ENCODE measurements around the gene ST6GALNAC4.
"Not testable (repeated sequence)": the region's sequence is repeated elsewhere in the genome, so short reads cannot be mapped to it uniquely, and the experiment has no call there.

ST6GALNAC4 gene

DNA sequence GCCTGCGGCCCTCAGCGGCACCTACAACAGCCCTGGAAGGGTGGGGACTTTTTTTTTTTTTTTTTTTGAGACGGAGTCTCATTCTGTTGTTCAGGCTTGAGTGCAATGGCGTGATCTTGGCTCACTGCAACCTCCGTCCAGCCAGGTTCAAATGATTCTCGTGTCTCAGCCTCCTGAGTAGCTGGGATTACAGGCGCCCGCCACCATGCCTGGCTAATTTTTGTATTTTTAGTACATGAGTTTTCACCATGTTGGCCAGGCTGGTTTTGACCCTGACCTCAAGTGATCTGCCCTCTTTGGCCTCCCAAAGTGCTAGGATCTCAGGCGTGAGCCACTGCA, 46.7 kb downstream of the ST6GALNAC4 start:
- not testable (repeated sequence) for DNase-seq (ENCODE audit: low read depth in 2 of 2)

GRCh38 chr9:127869310-127870152, 47.3 kb downstream of the ST6GALNAC4 start:
- DNase-seq (ENCODE audit: low read depth in 2 of 2) = peak; percentile 27 to 33

DNA sequence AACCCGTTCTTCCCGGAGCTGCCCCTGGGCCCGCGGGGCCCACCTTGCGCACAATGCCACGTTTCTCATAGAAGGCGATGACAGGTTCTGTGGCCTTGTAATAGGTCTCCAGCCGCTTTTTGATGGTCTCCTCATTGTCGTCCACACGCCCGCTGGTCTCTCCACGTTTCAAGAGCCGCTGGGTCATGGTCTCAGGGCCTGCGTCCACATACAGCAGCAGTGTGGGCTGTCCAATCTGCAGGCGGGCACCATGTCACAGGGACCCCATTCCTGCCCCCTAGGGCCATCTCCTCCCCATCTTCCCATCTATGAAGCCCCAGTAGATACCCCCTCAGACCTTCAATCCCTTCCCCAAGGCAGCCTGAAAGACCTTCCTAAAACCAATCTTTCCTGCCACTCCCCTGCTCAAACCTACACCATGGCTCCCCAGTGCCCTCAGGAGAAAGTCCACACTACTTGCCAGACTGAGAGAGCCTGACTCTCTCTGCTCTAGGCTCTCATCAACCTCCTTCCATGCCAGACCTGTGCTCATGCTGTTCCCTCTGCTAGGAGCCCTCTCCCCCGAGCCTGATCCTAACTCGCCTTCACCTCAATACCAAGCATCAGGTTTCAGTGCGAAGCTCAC, 48.5 kb downstream of the ST6GALNAC4 start:
- DNase-seq (ENCODE audit: low read depth in 2 of 2) = no peak

DNA sequence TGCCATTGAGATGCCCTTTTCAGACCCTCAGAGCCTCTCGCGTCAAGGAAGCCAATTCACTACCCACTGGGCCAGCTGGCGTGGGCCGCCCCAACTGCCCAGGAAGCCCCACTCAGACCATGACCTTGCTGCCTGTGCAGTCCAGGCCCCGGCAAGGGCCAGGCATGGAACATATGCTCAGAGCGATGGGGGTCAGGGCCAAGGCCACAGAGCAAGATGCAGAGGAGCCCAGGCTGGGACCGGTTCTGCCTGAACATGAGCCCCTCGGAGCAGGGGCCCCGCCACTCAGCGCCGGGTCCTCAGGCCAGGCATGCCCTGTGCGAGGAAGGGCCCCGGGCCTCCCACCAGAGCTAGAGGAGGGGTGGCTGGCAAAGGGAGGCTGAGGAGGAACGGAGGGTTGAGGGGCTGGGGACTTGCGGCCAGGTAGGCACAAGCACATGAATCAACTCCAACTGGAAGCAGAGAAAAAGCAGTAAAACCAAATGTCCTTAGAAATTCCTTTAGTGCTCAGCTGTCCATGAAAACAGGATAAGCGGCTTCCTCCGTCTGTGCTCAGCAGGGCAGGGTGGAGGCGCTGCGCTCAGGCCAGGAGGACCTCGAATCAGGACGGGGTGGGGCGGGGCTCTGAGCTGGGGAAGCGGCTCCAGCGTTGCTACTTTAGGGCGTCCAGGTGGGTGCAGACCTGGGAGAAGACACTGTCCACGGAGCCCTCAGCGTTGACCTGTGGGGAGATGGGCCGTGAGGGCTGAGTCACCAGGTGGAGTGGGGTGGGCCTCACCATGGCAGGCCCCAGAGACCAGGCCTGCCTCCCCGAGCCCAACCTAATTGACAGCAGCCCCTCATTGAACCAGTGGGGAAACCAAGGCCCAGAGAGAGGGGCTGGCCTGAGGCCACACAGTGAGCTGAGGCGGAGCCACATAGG, 49.2 kb downstream of the ST6GALNAC4 start:
- DNase-seq (ENCODE audit: low read depth in 2 of 2) = no peak

DNA sequence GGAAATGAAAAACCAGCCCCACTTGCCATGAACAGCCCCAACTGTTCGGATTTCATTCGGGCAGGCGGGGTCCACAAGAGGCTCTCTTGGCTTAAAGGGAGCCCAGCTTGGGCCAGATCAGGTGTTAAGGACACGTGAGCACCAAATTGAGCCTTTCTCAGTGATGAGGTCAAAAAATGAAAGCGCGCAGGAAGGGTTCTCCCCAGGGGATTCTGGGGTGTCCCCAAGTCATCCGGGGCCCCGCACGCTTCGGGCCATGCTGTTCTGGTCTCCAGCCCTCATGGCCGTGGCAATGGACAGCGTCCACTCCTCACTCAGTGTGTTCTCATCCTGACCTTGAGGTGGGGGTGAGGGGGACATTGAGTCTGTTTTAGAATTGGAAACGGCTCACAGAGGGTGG, 50.3 kb downstream of the ST6GALNAC4 start:
- no peak for DNase-seq (ENCODE audit: low read depth in 2 of 2)

GRCh38 chr9:127865645-127866464, 51.0 kb downstream of the ST6GALNAC4 start:
- DNase-seq (ENCODE audit: low read depth in 2 of 2) = no peak

DNA sequence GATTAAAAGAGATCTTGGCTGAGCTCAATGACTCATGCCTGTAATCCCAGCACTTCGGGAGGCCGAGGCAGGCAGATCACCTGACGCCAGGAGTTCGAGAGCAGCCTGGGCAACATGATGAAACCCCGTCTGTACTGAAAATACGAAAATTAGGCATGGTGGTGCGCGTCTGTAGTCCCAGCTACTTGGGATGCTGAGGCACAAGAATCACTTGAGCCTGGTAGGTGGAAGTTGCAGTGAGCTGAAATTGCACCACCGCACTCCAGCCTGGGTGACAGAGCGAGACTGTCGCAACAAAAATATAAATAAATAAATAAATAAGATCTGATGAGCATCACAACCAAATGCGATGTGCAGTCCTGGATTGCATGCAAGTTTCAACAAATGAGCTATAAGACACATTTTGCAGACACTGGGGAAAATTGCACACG, 53.6 kb downstream of the ST6GALNAC4 start:
- DNase-seq (ENCODE audit: low read depth in 2 of 2) = no peak

GRCh38 chr9:127862075-127863011, 54.5 kb downstream of the ST6GALNAC4 start:
- no peak for DNase-seq (ENCODE audit: low read depth in 2 of 2)

DNA sequence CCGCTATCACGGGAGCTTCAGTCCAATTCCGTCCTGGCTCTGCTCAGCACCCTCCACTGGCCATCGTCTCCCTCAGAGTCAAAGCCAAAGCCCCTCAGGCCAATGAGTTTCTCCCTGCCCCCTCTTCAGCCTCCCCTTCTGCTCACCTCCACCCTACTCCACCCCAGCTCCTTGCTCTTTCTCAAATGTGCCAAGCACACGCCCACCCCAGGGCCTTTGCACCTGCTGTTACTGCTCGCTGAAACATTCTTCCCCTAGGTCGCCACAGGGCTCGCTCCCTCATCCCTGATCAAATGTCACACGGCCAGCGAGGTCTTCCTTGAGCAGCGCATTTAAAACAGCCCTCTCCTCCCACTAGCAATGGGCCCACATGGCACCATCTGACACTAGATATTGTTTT, 56.1 kb downstream of the ST6GALNAC4 start:
- DNase-seq (ENCODE audit: low read depth in 2 of 2) = no peak

DNA sequence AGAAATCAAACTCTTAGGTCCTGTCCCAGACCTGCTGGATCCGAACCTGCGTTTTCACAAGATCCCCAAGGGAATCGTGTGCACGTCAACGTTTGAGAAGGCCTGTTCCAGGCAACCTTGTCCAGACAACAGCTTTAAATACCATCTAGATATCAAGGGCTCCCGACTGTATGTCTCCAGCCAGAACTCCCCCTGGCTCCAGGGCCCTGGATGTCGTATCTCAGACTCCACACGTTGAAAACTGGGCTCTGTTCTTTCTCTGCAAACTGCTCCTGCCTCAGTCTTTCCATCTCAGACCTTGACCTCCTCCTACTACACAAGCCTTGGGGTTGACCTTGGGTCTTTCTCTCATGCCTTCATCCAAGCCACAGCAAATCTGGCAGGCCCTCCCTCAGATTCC, 56.6 kb downstream of the ST6GALNAC4 start:
- DNase-seq (ENCODE audit: low read depth in 2 of 2) = no peak

GRCh38 chr9:127858041-127858512, 58.8 kb downstream of the ST6GALNAC4 start:
- no peak for DNase-seq (ENCODE audit: low read depth in 2 of 2)

Data from fibroblast of skin of left biceps (primary cell).